B cell (primary cell): ENCODE results near the gene KLHDC8B. TPM values are rescaled to one million over a fixed set of nuclear protein-coding genes. Genes with fewer than 3 reads are reported as not detected.

Experiments
- ATAC-seq: fragments of 200-7000 bp; cut with Tn5 transposase; one replicate; pipeline ENCODE4 v1.10.0; 2021; ENCODE audit warnings: low read depth, mild to moderate bottlenecking, moderate number of reproducible peaks, moderate library complexity
- CTCF ChIA-PET: fragments of 350-600 bp; sonication (Branson Sonifier 250); formaldehyde crosslinking; loops from one replicate; lab custom pipeline; 2021; ENCODE audit warnings: antibody characterized with exemption, inconsistent platforms; lab: Charles Lee
- POLR2A ChIA-PET: fragments of 350-600 bp; sonication (Branson Sonifier 250); formaldehyde crosslinking; loops from one replicate; lab custom pipeline; 2021; ENCODE audit warnings: antibody characterized with exemption; lab: Charles Lee
- DNase-seq: peaks from one replicate; pipeline ENCODE4 v3.0.0; 2013
- H2AFZ ChIP-seq: 2 replicates; pipeline ENCODE4 v1.6.1; 2012; ENCODE audit warnings: mild to moderate bottlenecking, low read depth, low read length; ENCODE audit not compliant: insufficient read depth, poor library complexity, severe bottlenecking
- H3K27ac ChIP-seq, 2 donors: 1 replicate in 1 of 2; 2 replicates in 1 of 2; pipeline ENCODE4 v1.5.1; 2012 to 2013; ENCODE audit warnings: low read length in 2 of 2, mild to moderate bottlenecking in 2 of 2, moderate library complexity in 1 of 2
- H3K27me3 ChIP-seq, 4 experiments: fragments of 200-600 bp in 1 of 4; sonication (generic) in 1 of 4; replicated peaks in 1 of 4; 1 replicate in 2 of 4; 2 replicates in 2 of 4; pipeline versions ENCODE4 v1.6.1 to v1.7.0; 2013 to 2016; ENCODE audit warnings: low read length in 3 of 4, mild to moderate bottlenecking in 2 of 4, mixed read lengths in 1 of 4, moderate library complexity in 1 of 4; ENCODE audit not compliant: insufficient read depth in 4 of 4, control insufficient read depth in 3 of 4; ENCODE audit errors: control extremely low read depth in 1 of 4
- H3K36me3 ChIP-seq, 2 experiments: replicated peaks in 1 of 2; 1 replicate in 1 of 2; 2 replicates in 1 of 2; pipeline versions ENCODE4 v1.6.1 to v1.7.1; 2013; ENCODE audit warnings: low read length in 1 of 2; ENCODE audit not compliant: insufficient read depth in 2 of 2, control insufficient read depth in 1 of 2; ENCODE audit errors: control extremely low read depth in 1 of 2, extremely low read depth in 1 of 2
- H3K4me1 ChIP-seq, 2 donors: fragments of 200-600 bp in 1 of 2; sonication (generic) in 1 of 2; 1 replicate in 1 of 2; 2 replicates in 1 of 2; pipeline versions ENCODE4 v1.5.1 to v1.6.1; 2013 to 2017; ENCODE audit warnings: low read length in 2 of 2; ENCODE audit not compliant: control insufficient read depth in 2 of 2, insufficient read depth in 2 of 2
- H3K4me2 ChIP-seq: replicated peaks from 2 replicates; pipeline ENCODE3; 2012; ENCODE audit warnings: mild to moderate bottlenecking, low read depth, low read length; ENCODE audit not compliant: poor library complexity, severe bottlenecking
- H3K4me3 ChIP-seq, 5 experiments: fragments of 200-600 bp in 1 of 5; sonication (generic) in 1 of 5; 1 replicate in 3 of 5; 2 replicates in 2 of 5; pipeline versions ENCODE4 v1.5.1 to v1.7.0; 2011 to 2016; ENCODE audit warnings: low read length in 4 of 5, mild to moderate bottlenecking in 4 of 5, low read depth in 2 of 5, control low read depth in 1 of 5, moderate library complexity in 1 of 5; ENCODE audit not compliant: insufficient read depth in 1 of 5; ENCODE audit errors: control extremely low read depth in 1 of 5, extremely low read depth in 1 of 5
- H3K79me2 ChIP-seq: fragments of 200-600 bp; sonication (generic); one replicate; pipeline ENCODE4 v1.6.0; 2016; ENCODE audit warnings: low read length; ENCODE audit not compliant: control insufficient read depth, insufficient read depth
- H3K9ac ChIP-seq: fragments of 200-600 bp; sonication (generic); 2 replicates; pipeline ENCODE4 v1.6.1; 2017; ENCODE audit warnings: mild to moderate bottlenecking, low read length, moderate library complexity
- H3K9me3 ChIP-seq, 3 donors: one replicate each; pipeline versions ENCODE4 v1.6.1 to v1.7.1; 2013; ENCODE audit warnings: low read length in 2 of 3; ENCODE audit not compliant: control insufficient read depth in 2 of 3, insufficient read depth in 1 of 3; ENCODE audit errors: control extremely low read depth in 1 of 3
- H4K20me1 ChIP-seq: 2 replicates; pipeline ENCODE4 v1.6.0; 2012; ENCODE audit warnings: mild to moderate bottlenecking, low read length; ENCODE audit not compliant: insufficient read depth, control insufficient read depth, poor library complexity, severe bottlenecking
- H3K27ac Mint-ChIP-seq: one replicate; pipeline ENCODE4 v1.8.0; 2021; ENCODE audit warnings: mixed read lengths
- H3K27me3 Mint-ChIP-seq: one replicate; pipeline ENCODE4 v1.8.0; 2021; ENCODE audit warnings: mixed read lengths
- H3K4me1 Mint-ChIP-seq: one replicate; pipeline ENCODE4 v1.8.0; 2021; ENCODE audit warnings: mixed read lengths
- H3K4me3 Mint-ChIP-seq: one replicate; pipeline ENCODE4 v1.8.0; 2021; ENCODE audit warnings: mixed read lengths
- H3K9me3 Mint-ChIP-seq: one replicate; pipeline ENCODE4 v1.8.0; 2022; ENCODE audit warnings: mixed read lengths; ENCODE audit not compliant: insufficient read depth
- EZH2 ChIP-seq: IDR thresholded peaks from 2 replicates; pipeline ENCODE4 v1.6.1; 2012; ENCODE audit warnings: borderline replicate concordance, low read depth, mild to moderate bottlenecking, moderate library complexity, low read length; ENCODE audit not compliant: insufficient read depth, poor library complexity, severe bottlenecking
- WGBS: methylation state at CpG from one replicate; pipeline ENCODE4 v1.1.5; 2013; ENCODE audit warnings: missing lambda C conversion rate; ENCODE audit not compliant: insufficient coverage; 5-methylcytosine and 5-hydroxymethylcytosine counted together
- intact Hi-C: fragments of 100-400 bp; cut with micrococcal nuclease; formaldehyde crosslinking; loops from one replicate; pipeline ENCODE4 v1.10.0; 2022
- polyA plus RNA-seq: library from polyadenylated mRNA; depleted of rRNA; stranded (reverse); fragments of >200 nt; gene quantifications from 2 replicates; pipeline ENCODE4 v1.2.3, GENCODE V29; 2012
- total RNA-seq, 2 donors: library from RNA; stranded (reverse); fragments of 120-200 nt in 1 of 2; gene quantifications; 1 replicate in 1 of 2; 2 replicates in 1 of 2; pipeline versions ENCODE4 v1.2.3 to v1.2.4, GENCODE V29; 2013 to 2022
- TF ChIP-seq, protein P1 (sequence below): fragments of 200-600 bp; IDR thresholded peaks from one replicate; pipeline ENCODE4 v1.8.0; 2022; ENCODE audit warnings: antibody characterized with exemption, mild to moderate bottlenecking

KLHDC8B gene
- total and polyA plus RNA-seq, 2 donors (not counting 1 experiment from before 2014, with no cell fraction given) = 0.43 to 3.6 TPM

DNA sequence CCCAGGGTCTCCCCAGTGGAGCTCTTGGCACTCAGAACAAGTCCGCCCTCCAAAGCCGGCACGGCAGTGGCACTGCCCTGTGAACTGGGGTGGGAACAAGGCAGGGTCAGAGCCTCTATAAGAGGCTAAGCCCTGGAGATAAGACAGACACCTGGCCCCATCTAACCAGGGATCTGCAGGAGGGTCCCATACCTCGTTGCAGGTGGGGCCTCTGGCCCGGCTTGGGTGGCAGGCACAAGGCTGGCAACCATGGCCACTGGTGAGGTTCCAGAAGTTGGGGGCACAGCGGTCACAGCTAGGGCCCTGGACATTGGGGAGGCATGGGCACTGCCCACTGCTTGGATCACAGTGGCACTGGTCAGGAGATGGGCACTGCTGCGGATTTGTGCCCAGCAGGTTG lies 47.2 kb upstream of the KLHDC8B start:
- H4K20me1 ChIP-seq = no peaks in the 10 kb centered on the region
- no peak overlapping the region for H3K9ac ChIP-seq
- H3K4me2 ChIP-seq = no peak overlapping the region
- no peak overlapping the region for H3K27ac ChIP-seq
- H3K9me3 ChIP-seq = peaks cover 0 to 5% (median 0%) of the 10 kb centered on the region in 3 donors
- intact Hi-C loops = loop anchor here (5.0 kb wide), 1 partner anchor 548 kb away; the partner anchor contains the start of gene APEH
- H3K4me3 Mint-ChIP-seq = no peak overlapping the region
- ChIA-PET CTCF (no interaction called here), POLR2A (no interaction called here)
- DNase-seq (no peak), ATAC-seq (no peak)
- TF ChIP-seq, protein P1, sequence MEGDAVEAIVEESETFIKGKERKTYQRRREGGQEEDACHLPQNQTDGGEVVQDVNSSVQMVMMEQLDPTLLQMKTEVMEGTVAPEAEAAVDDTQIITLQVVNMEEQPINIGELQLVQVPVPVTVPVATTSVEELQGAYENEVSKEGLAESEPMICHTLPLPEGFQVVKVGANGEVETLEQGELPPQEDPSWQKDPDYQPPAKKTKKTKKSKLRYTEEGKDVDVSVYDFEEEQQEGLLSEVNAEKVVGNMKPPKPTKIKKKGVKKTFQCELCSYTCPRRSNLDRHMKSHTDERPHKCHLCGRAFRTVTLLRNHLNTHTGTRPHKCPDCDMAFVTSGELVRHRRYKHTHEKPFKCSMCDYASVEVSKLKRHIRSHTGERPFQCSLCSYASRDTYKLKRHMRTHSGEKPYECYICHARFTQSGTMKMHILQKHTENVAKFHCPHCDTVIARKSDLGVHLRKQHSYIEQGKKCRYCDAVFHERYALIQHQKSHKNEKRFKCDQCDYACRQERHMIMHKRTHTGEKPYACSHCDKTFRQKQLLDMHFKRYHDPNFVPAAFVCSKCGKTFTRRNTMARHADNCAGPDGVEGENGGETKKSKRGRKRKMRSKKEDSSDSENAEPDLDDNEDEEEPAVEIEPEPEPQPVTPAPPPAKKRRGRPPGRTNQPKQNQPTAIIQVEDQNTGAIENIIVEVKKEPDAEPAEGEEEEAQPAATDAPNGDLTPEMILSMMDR = no peak
- TF ChIP-seq EZH2 = no peak
- H3K36me3 ChIP-seq = peaks cover 0 to under 1% of the 10 kb centered on the region in 2 experiments
- WGBS = 96% methylated on average over 7 of the region's 7 CpGs
- H3K4me3 ChIP-seq = no peak overlapping the region
- peaks cover 10 to 17% of the 10 kb centered on the region in 2 donors for H3K4me1 ChIP-seq
- no peaks in the 10 kb centered on the region for H3K27me3 ChIP-seq
- no peak overlapping the region for H3K27ac Mint-ChIP-seq
- no peaks in the 10 kb centered on the region for H3K79me2 ChIP-seq
- H3K9me3 Mint-ChIP-seq = no peaks in the 10 kb centered on the region
- H3K27me3 Mint-ChIP-seq = no peaks in the 10 kb centered on the region
- peaks cover 12% of the 10 kb centered on the region for H3K4me1 Mint-ChIP-seq
- H2AFZ ChIP-seq = no peak overlapping the region

DNA sequence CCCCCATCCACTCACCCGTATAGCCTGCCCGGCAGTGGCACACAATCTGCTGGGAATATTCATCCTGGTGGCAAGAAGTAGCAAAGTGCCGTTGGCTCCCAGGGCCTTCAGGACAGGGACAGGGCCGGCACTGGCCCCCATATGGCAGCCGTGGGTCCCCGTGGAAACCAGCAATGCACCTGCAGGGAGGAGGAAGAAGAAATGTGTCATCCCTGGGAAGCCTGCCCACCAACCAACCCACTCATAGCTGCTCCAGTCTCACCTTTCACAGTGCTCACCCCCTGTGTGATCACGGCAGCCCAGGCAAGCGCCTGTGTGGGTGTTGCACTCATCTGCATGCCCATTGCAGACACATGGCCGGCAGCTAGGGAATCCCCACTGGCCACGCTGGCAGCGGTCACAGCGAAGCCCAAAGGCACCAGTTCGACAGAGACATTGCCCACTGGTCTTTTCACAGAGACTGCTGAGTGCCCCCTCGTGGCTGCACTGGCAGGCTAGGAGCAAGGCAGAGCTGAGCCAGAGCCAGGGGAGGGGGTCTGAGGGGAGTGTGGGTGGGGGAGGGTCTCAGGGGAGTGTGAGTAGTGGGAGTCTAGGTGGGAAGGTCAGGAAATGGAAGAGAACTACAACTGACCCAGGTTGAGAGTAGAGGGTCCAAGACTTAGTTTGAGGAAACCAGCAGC lies 46.3 kb upstream of the KLHDC8B start:
- peaks cover under 1 to 8% of the 10 kb centered on the region in 2 donors for H3K4me1 ChIP-seq
- no peak overlapping the region for H3K4me3 ChIP-seq
- H3K9ac ChIP-seq = no peak overlapping the region
- H3K36me3 ChIP-seq = no peaks in the 10 kb centered on the region
- no peaks in the 10 kb centered on the region for H3K9me3 Mint-ChIP-seq
- no peaks in the 10 kb centered on the region for H3K27me3 Mint-ChIP-seq
- H3K4me2 ChIP-seq = no peak overlapping the region
- H3K27me3 ChIP-seq = no peaks in the 10 kb centered on the region
- peaks cover 6% of the 10 kb centered on the region for H3K4me1 Mint-ChIP-seq
- no peaks in the 10 kb centered on the region for H4K20me1 ChIP-seq
- POLR2A ChIA-PET = interaction anchor here (0.6 kb wide), 1 partner anchor 61 kb away, joined by 8 read pairs; no protein-coding TSS in a partner anchor
- no peak overlapping the region for H2AFZ ChIP-seq
- TF ChIP-seq, protein P1 = no peak
- TF ChIP-seq EZH2 = no peak
- CTCF ChIA-PET = interaction anchor here (1.1 kb wide), 1 partner anchor 24 kb away, joined by 3 read pairs; no protein-coding TSS in a partner anchor
- WGBS = 75% methylated on average over 11 of the region's 14 CpGs
- no peaks in the 10 kb centered on the region for H3K79me2 ChIP-seq
- intact Hi-C loops = loop anchor here (5.0 kb wide), 1 partner anchor 547 kb away; the partner anchor contains the start of gene APEH
- no peak overlapping the region for H3K27ac Mint-ChIP-seq
- ATAC-seq (no peak), DNase-seq (no peak)
- H3K4me3 Mint-ChIP-seq = no peak overlapping the region
- no peak overlapping the region for H3K27ac ChIP-seq
- peaks cover 0 to 5% (median 0%) of the 10 kb centered on the region in 3 donors for H3K9me3 ChIP-seq
